SK-N-SH (cell line): ENCODE results near the gene LSS.

Experiments
- CTCF ChIP-seq: fragments of 200-600 bp; sonication (generic); IDR thresholded peaks from 2 replicates; pipeline ENCODE4 v1.6.1; 2017; ENCODE audit warnings: antibody characterized with exemption, mild to moderate bottlenecking, moderate library complexity
- FOXJ3 ChIP-seq: sonication (generic); formaldehyde crosslinking; IDR thresholded peaks from 2 replicates; pipeline ENCODE4 v1.5.1; 2020; ENCODE audit warnings: mild to moderate bottlenecking, missing genetic modification reagents
- IRF3 ChIP-seq: fragments of 150-350 bp; IDR thresholded peaks from 2 replicates; pipeline ENCODE4 v1.6.1; 2016; ENCODE audit warnings: mild to moderate bottlenecking, low read depth, low read length
- JUND ChIP-seq: IDR thresholded peaks from 2 replicates; pipeline ENCODE4 v1.4.0; 2012
- MAX ChIP-seq: IDR thresholded peaks from 2 replicates; pipeline ENCODE4 v1.4.0; 2012; ENCODE audit warnings: low read depth
- RFX5 ChIP-seq: IDR thresholded peaks from 2 replicates; pipeline ENCODE4 v1.6.1; 2012; ENCODE audit warnings: mild to moderate bottlenecking, improper control_type of control experiment, low read length
- YY1 ChIP-seq: IDR thresholded peaks from 2 replicates; pipeline ENCODE4 v1.4.0; 2012; ENCODE audit warnings: low read depth, mild to moderate bottlenecking

GRCh38 chr21:46239817-46240325 is 11.3 kb upstream of the LSS start:
- TF ChIP-seq CTCF (no peak), JUND (no peak), FOXJ3 (CRISPR knock-in tag) (no peak), MAX (no peak), RFX5 (no peak), IRF3 (no peak), YY1 (no peak)
